GM12874 (cell line): ENCODE results near the gene LMX1B.

Experiments used
- CTCF ChIP-seq: IDR thresholded peaks from 2 replicates; pipeline ENCODE4 v1.5.1; 2011; ENCODE audit warnings: low read depth, mild to moderate bottlenecking, control low read depth, low read length, moderate library complexity; ENCODE audit not compliant: insufficient read depth

LMX1B gene

GRCh38 chr9:126687930-126688461 is 74.3 kb downstream of the LMX1B start:
- TF ChIP-seq CTCF: no peak

GRCh38 chr9:126688617-126689016 is 74.9 kb downstream of the LMX1B start:
- TF ChIP-seq CTCF: 0 out of 2 replicates have a peak, but pooled peaks have one; percentile 6

GRCh38 chr9:126689027-126689825 is 75.5 kb downstream of the LMX1B start:
- TF ChIP-seq CTCF: no peak

GRCh38 chr9:126690431-126691051 is 76.8 kb downstream of the LMX1B start:
- TF ChIP-seq CTCF: peak; percentile 83

GRCh38 chr9:126692041-126692758 is 78.5 kb downstream of the LMX1B start:
- TF ChIP-seq CTCF: no peak

- TF ChIP-seq CTCF: no peak
These were observed 79.2 kb downstream of the LMX1B start for GRCh38 chr9:126692759-126693427.
